Measurements from ENCODE around the gene TPPP2.

DNA sequence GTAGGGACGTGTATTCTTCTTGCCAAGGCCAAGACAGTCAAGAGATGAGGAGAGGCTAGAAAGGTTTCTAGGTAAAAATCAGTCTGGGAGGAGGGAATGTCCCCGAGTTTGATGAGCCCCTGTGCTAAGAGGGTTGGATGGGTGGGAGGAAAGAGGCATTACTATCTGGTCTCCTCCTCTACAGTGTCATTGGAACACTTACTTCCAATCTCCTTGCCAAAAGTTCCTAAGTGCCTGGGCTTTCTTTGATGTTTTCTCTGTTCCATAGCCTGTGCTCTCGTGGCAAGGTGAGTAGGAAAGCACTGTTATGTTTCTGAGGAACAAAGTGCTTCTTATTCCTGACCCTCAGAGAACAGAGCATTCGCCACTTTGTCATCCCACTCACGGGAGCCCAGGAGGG is 4.7 kb downstream of the TPPP2 start, which contains the start of gene RNASE13:
- TF ChIP-seq, protein P1, sequence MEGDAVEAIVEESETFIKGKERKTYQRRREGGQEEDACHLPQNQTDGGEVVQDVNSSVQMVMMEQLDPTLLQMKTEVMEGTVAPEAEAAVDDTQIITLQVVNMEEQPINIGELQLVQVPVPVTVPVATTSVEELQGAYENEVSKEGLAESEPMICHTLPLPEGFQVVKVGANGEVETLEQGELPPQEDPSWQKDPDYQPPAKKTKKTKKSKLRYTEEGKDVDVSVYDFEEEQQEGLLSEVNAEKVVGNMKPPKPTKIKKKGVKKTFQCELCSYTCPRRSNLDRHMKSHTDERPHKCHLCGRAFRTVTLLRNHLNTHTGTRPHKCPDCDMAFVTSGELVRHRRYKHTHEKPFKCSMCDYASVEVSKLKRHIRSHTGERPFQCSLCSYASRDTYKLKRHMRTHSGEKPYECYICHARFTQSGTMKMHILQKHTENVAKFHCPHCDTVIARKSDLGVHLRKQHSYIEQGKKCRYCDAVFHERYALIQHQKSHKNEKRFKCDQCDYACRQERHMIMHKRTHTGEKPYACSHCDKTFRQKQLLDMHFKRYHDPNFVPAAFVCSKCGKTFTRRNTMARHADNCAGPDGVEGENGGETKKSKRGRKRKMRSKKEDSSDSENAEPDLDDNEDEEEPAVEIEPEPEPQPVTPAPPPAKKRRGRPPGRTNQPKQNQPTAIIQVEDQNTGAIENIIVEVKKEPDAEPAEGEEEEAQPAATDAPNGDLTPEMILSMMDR (conservative IDR thresholded peaks at IDR 0.05; ENCODE audit: low read length): no peak
- no peak for TF ChIP-seq EZH2phosphoT487 (IDR thresholded peaks at IDR 0.05; ENCODE audit: borderline replicate concordance, low read depth, low read length)
